T-helper 1 cell treated with Interleukin-12 subunit alpha and Interleukin-12 subunit beta and Interleukin-4 antibody, amounts not matched to agents 30 μg/mL and 1 μg/mL, for 36 hours (primary cell): ENCODE data around the gene SLC16A11.

ENCODE experiments used
- H3K27ac Mint-ChIP-seq: one replicate; pipeline ENCODE4 v1.8.0; 2021; ENCODE audit warnings: mild to moderate bottlenecking, mixed read lengths
- H3K27me3 Mint-ChIP-seq: one replicate; pipeline ENCODE4 v1.8.0; 2021; ENCODE audit warnings: low read depth, mixed read lengths
- H3K36me3 Mint-ChIP-seq: one replicate; pipeline ENCODE4 v1.8.0; 2021; ENCODE audit warnings: low read depth, mixed read lengths
- H3K4me1 Mint-ChIP-seq: one replicate; pipeline ENCODE4 v1.8.0; 2021; ENCODE audit warnings: low read depth, mixed read lengths
- H3K4me3 Mint-ChIP-seq: one replicate; pipeline ENCODE4 v1.8.0; 2021; ENCODE audit warnings: mild to moderate bottlenecking, moderate library complexity, mixed read lengths
- H3K9me3 Mint-ChIP-seq: one replicate; pipeline ENCODE4 v1.8.0; 2021; ENCODE audit warnings: mixed read lengths

The SLC16A11 gene

GRCh38 chr17:7014261-7014994 is 29.5 kb downstream of the SLC16A11 start:
- Mint-ChIP-seq H3K4me1 (peaks cover 61% of the 10 kb centered on the region), H3K9me3 (no peaks in the 10 kb centered on the region), H3K27me3 (no peaks in the 10 kb centered on the region), H3K4me3 (peak overlapping the region; percentile 99), H3K27ac (peak overlapping the region; percentile 99), H3K36me3 (peaks cover 39% of the 10 kb centered on the region)

- peak overlapping the region; percentile 99 for H3K27ac Mint-ChIP-seq
- H3K4me1 Mint-ChIP-seq: peaks cover 53% of the 10 kb centered on the region
- peak overlapping the region; percentile 99 for H3K4me3 Mint-ChIP-seq
- peaks cover 35% of the 10 kb centered on the region for H3K36me3 Mint-ChIP-seq
- H3K27me3 Mint-ChIP-seq: no peaks in the 10 kb centered on the region
- H3K9me3 Mint-ChIP-seq: no peaks in the 10 kb centered on the region
Measured at GRCh38 chr17:7011942-7012254, 32.0 kb downstream of the SLC16A11 start.

GRCh38 chr17:7011415-7011814 is 32.5 kb downstream of the SLC16A11 start:
- Mint-ChIP-seq H3K4me1 (peaks cover 49% of the 10 kb centered on the region), H3K4me3 (peak overlapping the region; percentile 99), H3K27ac (peak overlapping the region; percentile 99), H3K9me3 (no peaks in the 10 kb centered on the region), H3K36me3 (peaks cover 34% of the 10 kb centered on the region), H3K27me3 (no peaks in the 10 kb centered on the region)

- H3K36me3 Mint-ChIP-seq: peaks cover 33% of the 10 kb centered on the region
- H3K9me3 Mint-ChIP-seq: no peaks in the 10 kb centered on the region
- H3K27me3 Mint-ChIP-seq: no peaks in the 10 kb centered on the region
- peaks cover 40% of the 10 kb centered on the region for H3K4me1 Mint-ChIP-seq
- H3K4me3 Mint-ChIP-seq: peak overlapping the region; percentile 99
- H3K27ac Mint-ChIP-seq: no peak overlapping the region
Measured at GRCh38 chr17:7010523-7010922, 33.4 kb downstream of the SLC16A11 start.

GRCh38 chr17:7007143-7007542 is 36.7 kb downstream of the SLC16A11 start:
- H3K27me3 Mint-ChIP-seq: no peaks in the 10 kb centered on the region
- peaks cover 22% of the 10 kb centered on the region for H3K36me3 Mint-ChIP-seq
- no peak overlapping the region for H3K4me3 Mint-ChIP-seq
- H3K27ac Mint-ChIP-seq: no peak overlapping the region
- no peaks in the 10 kb centered on the region for H3K9me3 Mint-ChIP-seq
- H3K4me1 Mint-ChIP-seq: peaks cover 36% of the 10 kb centered on the region

- Mint-ChIP-seq H3K9me3 (no peaks in the 10 kb centered on the region), H3K4me1 (peaks cover 33% of the 10 kb centered on the region), H3K27me3 (no peaks in the 10 kb centered on the region), H3K27ac (no peak overlapping the region), H3K36me3 (peaks cover 24% of the 10 kb centered on the region), H3K4me3 (no peak overlapping the region)
Measured at GRCh38 chr17:7005716-7006115, 38.2 kb downstream of the SLC16A11 start.

- Mint-ChIP-seq H3K9me3 (no peaks in the 10 kb centered on the region), H3K27me3 (no peaks in the 10 kb centered on the region), H3K36me3 (peaks cover 26% of the 10 kb centered on the region), H3K4me1 (peaks cover 24% of the 10 kb centered on the region), H3K4me3 (no peak overlapping the region), H3K27ac (peak overlapping the region; percentile 29)
Measured at GRCh38 chr17:7004398-7005253, 39.3 kb downstream of the SLC16A11 start.

GRCh38 chr17:7003745-7004144 is 40.1 kb downstream of the SLC16A11 start:
- Mint-ChIP-seq H3K9me3 (no peaks in the 10 kb centered on the region), H3K4me3 (no peak overlapping the region), H3K4me1 (peaks cover 19% of the 10 kb centered on the region), H3K36me3 (peaks cover 28% of the 10 kb centered on the region), H3K27me3 (no peaks in the 10 kb centered on the region), H3K27ac (no peak overlapping the region)

GRCh38 chr17:7002288-7003047 is 41.4 kb downstream of the SLC16A11 start:
- H3K36me3 Mint-ChIP-seq: peaks cover 31% of the 10 kb centered on the region
- H3K27me3 Mint-ChIP-seq: no peaks in the 10 kb centered on the region
- peaks cover 17% of the 10 kb centered on the region for H3K4me1 Mint-ChIP-seq
- H3K27ac Mint-ChIP-seq: no peak overlapping the region
- H3K4me3 Mint-ChIP-seq: no peak overlapping the region
- no peaks in the 10 kb centered on the region for H3K9me3 Mint-ChIP-seq

- Mint-ChIP-seq H3K4me3 (no peak overlapping the region), H3K27ac (no peak overlapping the region), H3K4me1 (peaks cover 12% of the 10 kb centered on the region), H3K36me3 (peaks cover 35% of the 10 kb centered on the region), H3K9me3 (no peaks in the 10 kb centered on the region), H3K27me3 (no peaks in the 10 kb centered on the region)
Measured at GRCh38 chr17:7001318-7001961, 42.5 kb downstream of the SLC16A11 start.

GRCh38 chr17:6998855-6999508 is 44.9 kb downstream of the SLC16A11 start:
- H3K27ac Mint-ChIP-seq: no peak overlapping the region
- H3K4me3 Mint-ChIP-seq: no peak overlapping the region
- peaks cover 7% of the 10 kb centered on the region for H3K4me1 Mint-ChIP-seq
- H3K36me3 Mint-ChIP-seq: peaks cover 40% of the 10 kb centered on the region
- H3K27me3 Mint-ChIP-seq: no peaks in the 10 kb centered on the region
- no peaks in the 10 kb centered on the region for H3K9me3 Mint-ChIP-seq

- H3K27ac Mint-ChIP-seq: no peak overlapping the region
- peaks cover 37% of the 10 kb centered on the region for H3K36me3 Mint-ChIP-seq
- no peaks in the 10 kb centered on the region for H3K27me3 Mint-ChIP-seq
- H3K4me1 Mint-ChIP-seq: peaks cover 4% of the 10 kb centered on the region
- H3K9me3 Mint-ChIP-seq: no peaks in the 10 kb centered on the region
- no peak overlapping the region for H3K4me3 Mint-ChIP-seq
Measured at GRCh38 chr17:6997171-6997570, 46.7 kb downstream of the SLC16A11 start.

- no peak overlapping the region for H3K4me3 Mint-ChIP-seq
- no peaks in the 10 kb centered on the region for H3K27me3 Mint-ChIP-seq
- no peak overlapping the region for H3K27ac Mint-ChIP-seq
- no peaks in the 10 kb centered on the region for H3K9me3 Mint-ChIP-seq
- H3K36me3 Mint-ChIP-seq: peaks cover 35% of the 10 kb centered on the region
- H3K4me1 Mint-ChIP-seq: peaks cover 2% of the 10 kb centered on the region
Measured at GRCh38 chr17:6996256-6997011, 47.5 kb downstream of the SLC16A11 start.
